GM13976 (cell line): ENCODE results near the gene HEPHL1.
A peak's percentile ranks its signal among the peaks of the same experiment; 100 is the strongest.

Experiments used
- DNase-seq: peaks from one replicate; pipeline ENCODE4 v3.0.0; 2012; ENCODE audit warnings: low spot score
- CTCF ChIP-seq: IDR thresholded peaks from 2 replicates; pipeline ENCODE4 v1.5.1; 2012; ENCODE audit warnings: borderline replicate concordance, mild to moderate bottlenecking; ENCODE audit not compliant: insufficient read depth; ENCODE audit errors: extremely low read depth, missing control alignments, control extremely low read depth
- in situ Hi-C: fragments of 300-500 bp; cut with MboI; formaldehyde crosslinking; loops from one replicate; pipeline ENCODE4 v1.12.0; 2022; ENCODE audit warnings: low sequenced_read_pairs, mixed read lengths, inconsistent platforms; ENCODE audit not compliant: unreplicated experiment

The HEPHL1 gene

GRCh38 chr11:94125407-94126115 is 104.4 kb downstream of the HEPHL1 start:
- TF ChIP-seq CTCF, result no peak
- in situ Hi-C loops, result no loop called here
- DNase-seq, result no peak

GRCh38 chr11:94127638-94128037 is 106.5 kb downstream of the HEPHL1 start:
- no peak for TF ChIP-seq CTCF
- DNase-seq, result no peak
- in situ Hi-C loops, result no loop called here

GRCh38 chr11:94128291-94128745 is 107.2 kb downstream of the HEPHL1 start:
- in situ Hi-C loops, result no loop called here
- DNase-seq, result peak; percentile 47

GRCh38 chr11:94128746-94129511 is 107.8 kb downstream of the HEPHL1 start, which contains the start of gene PANX1:
PANX1 (plus strand) TSS chr11:94128841; CDS start chr11:94129313, 472 bp downstream.
- no peak for TF ChIP-seq CTCF
- DNase-seq, result peak; percentile 89
- in situ Hi-C loops, result no loop called here

More at GRCh38 chr11:94128291-94128745, 107.2 kb downstream of the HEPHL1 start:
- no peak for TF ChIP-seq CTCF

GRCh38 chr11:94129512-94130297 is 108.6 kb downstream of the HEPHL1 start:
- no peak for TF ChIP-seq CTCF
- in situ Hi-C loops, result no loop called here
- DNase-seq, result no peak
